HG03025 (cell line): ENCODE data around the gene MYH4.

Experiments used
- ATAC-seq: cut with Tn5 transposase; IDR thresholded peaks from one replicate; pipeline ENCODE4 v1.9.1; 2021; ENCODE audit warnings: mild to moderate bottlenecking, moderate library complexity; ENCODE audit not compliant: unreplicated experiment, low FRiP score

Gene MYH4

GRCh38 chr17:10469459-10469858 lies at the start of gene MYH4:
Gene MYH4, minus strand, starts transcription at chr17:10469559. Its CDS starts 2,814 bp downstream, at chr17:10466745.
- no peak for ATAC-seq

DNA sequence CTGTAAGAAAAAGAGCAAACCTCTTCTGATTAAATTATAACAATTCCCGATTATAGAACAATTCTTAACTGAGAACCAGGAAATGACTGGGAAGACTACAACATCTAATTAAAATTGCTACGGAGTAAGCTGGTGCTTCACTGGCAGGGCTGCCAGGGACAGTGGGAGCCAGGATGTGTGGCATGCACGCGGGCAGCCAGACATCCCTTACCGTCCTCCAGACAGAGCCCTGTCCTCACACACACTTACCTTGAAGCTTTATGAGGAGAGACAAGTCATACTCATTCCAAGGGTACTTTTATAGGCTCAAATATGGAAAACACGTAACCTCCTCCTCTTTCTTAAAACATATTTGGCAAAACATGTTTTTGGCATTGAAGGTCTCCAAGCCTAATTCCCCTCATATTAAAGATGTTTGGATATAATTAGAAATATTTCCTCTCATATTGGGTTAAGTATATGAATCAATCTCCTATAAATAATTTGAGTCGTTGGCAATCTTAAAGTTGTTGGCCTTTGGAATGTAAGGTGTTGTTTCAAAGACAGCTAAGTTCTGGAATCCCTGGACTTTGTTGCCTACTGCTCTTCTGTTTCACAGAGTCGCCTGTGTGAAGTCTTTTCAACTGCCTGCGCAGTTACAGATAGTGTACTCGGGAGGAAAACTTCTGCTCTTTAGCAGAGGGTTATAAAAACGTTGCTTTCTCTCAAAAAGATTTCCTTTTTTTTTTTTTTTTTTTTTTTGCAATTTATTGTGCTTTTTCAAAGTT lies 49.1 kb upstream of the MYH4 start, which contains the start of gene MYH1:
Gene MYH1, minus strand, starts transcription at position 272 of the 767 bp plus-strand sequence. CDS start 1,900 bp downstream, outside the sequence.
- no peak for ATAC-seq

GRCh38 chr17:10516638-10517037 lies 47.3 kb upstream of the MYH4 start:
- ATAC-seq, result no peak

DNA sequence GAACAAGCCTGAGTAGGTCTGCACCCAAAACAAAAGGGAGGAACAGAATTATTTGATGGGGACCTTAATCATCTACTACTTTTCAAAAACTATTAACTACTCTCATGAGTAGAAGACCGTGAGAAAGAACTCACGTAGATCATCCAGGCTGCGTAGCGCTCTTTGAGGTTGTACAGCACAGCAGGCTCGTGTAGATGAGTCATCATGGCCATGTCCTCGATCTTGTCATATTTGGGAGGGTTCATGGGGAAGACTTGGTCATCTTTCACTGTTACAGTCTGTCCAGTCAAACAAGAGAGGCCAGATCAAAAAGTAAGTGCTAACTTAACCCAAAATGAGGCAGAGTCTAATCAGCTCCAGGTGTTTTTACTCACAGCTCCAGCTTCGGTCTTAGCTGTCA lies 46.7 kb upstream of the MYH4 start:
- ATAC-seq, result no peak

GRCh38 chr17:10513299-10514067 lies 44.1 kb upstream of the MYH4 start:
- ATAC-seq, result no peak

DNA sequence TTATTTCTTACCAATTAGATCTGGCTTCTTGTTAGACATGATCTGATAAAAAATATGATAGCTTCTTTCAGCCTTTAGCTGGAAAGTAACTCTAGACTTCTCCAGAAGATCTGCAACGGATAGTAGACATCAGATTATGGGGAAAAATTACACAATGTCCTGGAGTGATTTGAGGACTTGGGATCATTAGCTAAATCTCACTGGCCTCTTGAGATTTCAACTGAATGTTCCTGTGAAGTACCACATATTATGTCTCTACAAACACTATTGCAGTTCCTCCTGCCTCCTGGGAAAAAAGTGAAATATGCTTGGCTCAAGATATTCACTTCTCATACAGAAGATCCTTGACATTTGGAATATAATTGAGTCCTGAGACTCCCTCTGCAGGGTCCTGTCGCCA lies 43.5 kb upstream of the MYH4 start:
- no peak for ATAC-seq

GRCh38 chr17:10499950-10500349 lies 30.6 kb upstream of the MYH4 start:
- no peak for ATAC-seq

- no peak for ATAC-seq
Measured at GRCh38 chr17:10492004-10492403, 22.6 kb upstream of the MYH4 start.

DNA sequence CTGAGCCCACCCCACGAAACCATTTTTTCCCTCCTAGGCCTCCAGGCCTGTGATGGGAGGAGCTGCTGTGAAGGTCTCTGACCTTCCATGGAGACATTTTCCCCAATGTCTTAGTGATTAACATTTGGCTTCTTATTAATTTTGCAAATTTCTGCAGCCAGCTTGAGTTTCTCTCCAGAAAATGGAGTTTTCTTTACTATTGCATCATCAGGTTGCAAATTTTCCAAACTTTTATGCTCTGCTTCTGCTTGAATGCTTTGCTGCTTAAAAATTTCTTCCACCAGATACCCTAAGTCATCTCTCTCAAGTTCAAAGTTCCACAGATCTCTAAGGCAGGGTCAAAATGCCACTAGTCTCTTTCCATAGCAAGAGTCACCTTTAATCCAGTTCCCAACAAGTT lies 12.9 kb upstream of the MYH4 start:
- no peak for ATAC-seq

DNA sequence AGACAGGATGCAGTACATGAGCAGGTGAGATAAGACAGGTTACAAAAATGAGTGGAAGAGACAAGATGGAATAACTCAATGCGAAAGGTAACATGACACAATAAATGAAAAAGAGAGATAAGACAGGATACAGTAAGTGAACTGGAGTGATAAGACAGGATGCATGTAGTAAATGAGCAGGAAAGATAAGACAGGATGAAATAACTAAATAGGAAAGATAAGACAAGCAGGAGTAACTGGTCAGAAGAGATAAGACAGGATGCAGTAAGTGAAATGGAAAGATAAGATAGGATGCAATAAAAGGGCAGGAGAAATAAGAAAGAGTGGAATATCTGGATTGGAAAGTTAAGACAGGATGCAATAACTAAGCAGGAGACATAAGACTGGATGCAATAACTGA lies 8.3 kb upstream of the MYH4 start:
- no peak for ATAC-seq

GRCh38 chr17:10474536-10474935 lies 5.2 kb upstream of the MYH4 start:
- no peak for ATAC-seq

DNA sequence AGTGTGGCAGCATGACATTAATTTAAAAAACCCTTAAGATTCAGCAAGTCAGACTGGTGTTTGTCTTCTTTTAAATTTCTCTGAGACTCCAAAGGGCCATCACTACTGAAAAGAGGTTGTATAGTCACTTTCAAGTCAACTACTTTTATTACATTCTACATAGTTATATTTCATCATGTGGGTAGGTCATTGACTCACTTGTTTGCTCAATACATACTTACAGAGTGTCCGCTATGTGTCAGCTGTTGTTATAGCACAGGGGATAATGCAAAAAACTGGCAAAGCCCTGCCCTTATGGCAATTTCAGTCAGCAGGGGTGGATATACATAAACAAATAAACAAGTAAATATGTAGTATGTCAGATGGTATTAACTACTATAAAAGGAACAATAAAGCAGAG lies 2.5 kb upstream of the MYH4 start:
- no peak for ATAC-seq

GRCh38 chr17:10463402-10463801 lies 6.0 kb downstream of the MYH4 start:
- no peak for ATAC-seq

DNA sequence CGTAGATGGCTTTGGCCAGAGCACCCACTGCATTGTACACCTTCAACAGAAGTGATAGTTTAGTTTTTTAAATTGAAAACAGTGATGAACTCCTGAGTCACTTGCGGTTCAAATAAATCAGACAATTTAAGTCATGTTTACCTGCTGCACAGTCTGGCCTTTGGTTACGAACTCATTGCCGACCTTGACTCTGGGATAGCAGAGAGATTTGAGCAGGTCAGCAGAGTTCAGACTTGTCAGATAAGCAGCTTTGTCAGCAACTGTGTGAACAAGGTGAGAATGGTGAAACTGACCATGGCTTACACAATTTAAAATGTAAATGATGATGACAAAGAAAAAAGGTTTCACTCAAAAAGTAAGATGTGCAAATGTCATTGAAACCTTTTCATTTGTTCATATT lies 9.3 kb downstream of the MYH4 start:
- ATAC-seq, result no peak

DNA sequence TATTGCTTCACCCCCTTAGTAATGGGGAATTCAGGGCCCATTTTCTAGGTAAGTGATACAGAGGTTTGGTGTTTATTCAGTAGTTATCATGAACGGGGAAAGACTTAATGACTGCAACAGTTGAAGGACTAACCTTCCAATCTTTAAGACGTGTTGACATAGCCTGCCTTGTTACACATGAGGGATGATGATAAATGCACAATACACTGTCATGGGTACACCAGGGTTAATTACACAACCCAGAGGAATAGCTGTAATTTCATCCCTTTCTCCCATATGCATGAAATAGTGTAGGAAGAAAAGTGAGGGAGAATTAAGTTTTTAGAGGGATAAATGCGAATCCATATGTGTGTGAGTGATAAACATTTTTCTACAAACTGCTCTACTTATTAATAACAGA lies 10.7 kb downstream of the MYH4 start:
- no peak for ATAC-seq

DNA sequence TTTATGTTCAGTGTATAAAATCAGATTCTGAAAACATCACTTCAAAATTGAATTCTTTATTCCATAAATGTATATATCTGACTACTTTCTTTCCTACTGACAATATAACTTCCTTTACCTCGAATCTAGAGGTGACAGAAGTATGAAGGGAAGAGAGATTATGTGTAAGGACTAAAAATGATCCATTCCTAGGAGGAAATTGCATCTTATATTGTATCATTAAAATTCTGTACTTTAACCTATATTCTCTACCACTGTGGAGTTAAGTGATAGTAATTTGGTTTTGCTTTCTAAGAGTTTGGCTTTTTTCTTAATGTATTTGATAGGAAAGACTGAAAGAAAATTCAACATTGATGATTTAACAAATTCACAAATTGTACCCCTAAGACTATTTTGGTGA lies 11.4 kb downstream of the MYH4 start:
- no peak for ATAC-seq

DNA sequence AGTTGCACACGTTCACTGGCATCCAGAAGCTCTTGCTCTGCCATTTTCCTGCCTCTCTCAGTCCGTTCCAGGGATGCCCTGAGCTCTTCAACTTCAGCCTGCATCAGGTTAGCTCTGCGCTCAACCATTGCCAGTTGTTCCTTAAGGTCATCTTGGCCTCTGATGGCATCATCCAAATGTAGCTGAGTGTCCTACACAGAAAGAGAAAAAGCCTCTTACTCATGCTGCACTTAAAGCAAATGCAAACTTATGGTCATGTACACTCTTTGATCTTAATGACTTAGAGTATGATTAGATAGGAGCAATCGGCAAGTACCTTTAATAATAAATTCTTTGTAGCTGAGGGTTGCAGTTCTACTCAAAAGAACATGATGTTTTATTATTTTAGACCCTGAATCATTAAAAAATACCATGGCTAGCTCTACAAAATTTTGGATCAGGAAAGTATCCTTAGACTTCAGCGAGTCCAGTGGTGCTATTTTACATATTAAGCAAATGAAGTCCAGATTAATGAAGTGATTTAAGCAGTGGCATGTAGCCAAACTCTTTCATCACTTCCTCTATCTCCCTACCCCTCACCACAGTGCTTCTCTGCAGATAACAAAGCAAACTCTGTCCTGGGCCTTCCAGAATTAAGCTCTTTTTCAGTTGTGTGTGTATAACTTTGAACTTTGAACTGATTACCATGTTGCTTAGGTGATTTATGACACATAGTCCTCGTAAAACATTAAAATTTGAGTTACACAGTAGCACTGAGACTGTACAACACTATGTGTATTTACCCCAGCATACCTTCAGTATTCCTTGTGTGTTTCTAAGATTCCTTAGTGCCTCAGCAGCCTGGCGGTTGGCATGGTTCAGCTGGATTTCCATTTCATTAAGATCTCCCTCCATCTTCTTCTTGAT lies 22.1 kb downstream of the MYH4 start:
- ATAC-seq, result no peak

GRCh38 chr17:10439816-10440215 lies 29.5 kb downstream of the MYH4 start:
- no peak for ATAC-seq

DNA sequence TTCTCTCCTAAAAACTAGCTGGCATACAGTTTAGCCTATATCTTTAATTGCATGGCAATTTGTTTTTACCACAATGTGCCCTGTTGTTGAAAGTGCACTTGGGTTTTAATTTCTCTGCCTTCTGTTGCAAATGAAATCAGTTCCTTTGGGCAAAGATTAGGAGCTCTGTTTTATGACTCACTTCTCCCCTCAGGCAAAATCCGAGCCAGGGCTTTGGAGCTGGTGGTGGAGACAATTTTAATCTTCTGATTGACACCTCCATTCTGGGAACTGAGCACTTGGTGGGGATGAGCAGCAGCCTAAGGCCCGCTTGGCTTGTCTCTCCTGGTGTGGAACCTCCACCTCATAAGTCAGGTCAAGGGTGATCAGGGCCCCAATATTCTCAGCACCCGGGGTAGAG lies 34.3 kb downstream of the MYH4 start:
- ATAC-seq, result no peak

GRCh38 chr17:10429421-10430045 lies 39.8 kb downstream of the MYH4 start:
- no peak for ATAC-seq
